CD4-positive, alpha-beta T cell treated with Interferon gamma for 1 hour (primary cell): ENCODE measurements around the gene TRERF1.

Experiments used
- DNase-seq: peaks from one replicate; pipeline ENCODE4 v3.0.0-alpha.2; 2020

TRERF1 gene

DNA sequence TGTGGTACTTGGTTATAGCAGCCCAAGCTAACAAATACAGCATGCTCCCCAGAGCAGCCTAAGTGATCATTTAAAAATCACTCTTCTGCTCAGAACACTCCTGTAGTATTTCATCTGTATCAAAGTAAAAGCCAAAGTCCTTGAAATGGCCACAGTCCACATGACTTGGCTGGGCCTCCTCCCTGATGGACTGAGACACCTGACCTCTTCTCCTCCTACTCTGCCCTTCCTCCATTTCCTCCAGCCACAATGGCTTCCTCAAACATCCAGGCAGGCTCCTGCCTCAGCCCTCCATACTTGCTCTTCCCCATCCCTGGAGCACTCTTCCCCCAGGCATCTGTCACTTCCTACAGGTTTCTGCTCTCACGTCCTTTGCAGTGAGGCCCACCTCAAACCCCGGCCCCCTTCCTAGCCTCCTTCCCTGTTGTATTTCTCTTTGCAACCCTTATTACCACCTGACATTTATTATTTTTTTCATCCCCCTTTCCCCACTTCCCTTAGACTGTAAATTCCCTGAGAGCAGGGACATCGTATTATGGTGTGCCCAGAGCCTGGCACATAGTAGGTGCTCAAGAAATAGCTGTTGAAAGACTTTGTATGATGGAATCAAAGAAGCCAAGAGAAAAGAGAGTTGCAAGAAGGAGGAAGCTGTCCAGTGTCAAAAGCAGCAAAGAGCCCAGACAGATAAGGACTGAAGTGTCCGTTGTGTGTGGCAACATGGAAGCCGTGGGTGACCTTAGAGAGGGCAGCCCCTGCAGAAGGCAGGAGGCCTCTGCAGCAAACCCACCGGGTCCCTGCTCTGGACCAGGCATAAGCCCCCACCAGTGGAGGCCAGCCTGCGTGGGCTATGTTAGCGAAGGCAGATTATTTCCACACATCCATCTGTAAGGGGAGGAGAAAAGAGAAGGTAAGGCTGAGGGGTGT, 87.5 kb downstream of the TRERF1 start:
- no peak for DNase-seq

DNA sequence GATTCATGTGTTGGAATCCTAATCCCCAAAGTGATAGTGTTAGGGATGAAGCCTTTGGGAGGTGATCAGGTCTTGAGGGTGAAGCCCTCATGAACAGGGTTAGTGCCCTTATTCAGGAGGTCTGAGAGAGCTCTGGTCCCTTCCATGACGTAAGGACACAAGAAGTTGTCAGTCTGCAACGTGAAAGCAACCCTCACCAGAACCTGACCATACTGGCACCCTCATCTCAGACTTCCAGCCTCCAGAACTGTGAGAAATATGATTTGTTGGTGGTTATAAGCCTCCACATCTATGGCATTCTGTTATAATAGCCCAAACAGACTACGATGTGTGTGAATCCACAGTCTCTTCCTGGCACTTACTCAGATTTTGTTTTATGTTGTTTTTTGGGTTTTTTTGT, 90.7 kb downstream of the TRERF1 start:
- DNase-seq = no peak

DNA sequence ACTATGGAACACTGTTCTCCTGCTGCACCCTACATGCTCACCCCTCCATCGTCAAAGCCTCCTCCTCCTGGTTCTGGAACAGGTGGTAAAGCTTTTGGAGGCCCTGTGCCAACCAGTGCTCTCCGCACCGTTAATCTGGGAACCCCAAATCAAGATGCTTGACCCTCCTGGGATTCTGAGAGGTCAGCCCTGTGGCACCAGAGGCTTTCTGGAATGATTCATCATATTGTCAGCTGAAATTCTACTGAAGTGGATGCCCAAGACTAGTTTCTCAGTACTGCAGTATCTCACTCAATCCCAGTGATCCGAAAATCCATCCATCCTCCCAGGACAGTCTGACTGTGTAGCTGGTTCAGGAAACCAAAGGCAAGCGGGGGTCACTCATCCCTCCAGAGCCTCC, 92.7 kb downstream of the TRERF1 start:
- no peak for DNase-seq

DNA sequence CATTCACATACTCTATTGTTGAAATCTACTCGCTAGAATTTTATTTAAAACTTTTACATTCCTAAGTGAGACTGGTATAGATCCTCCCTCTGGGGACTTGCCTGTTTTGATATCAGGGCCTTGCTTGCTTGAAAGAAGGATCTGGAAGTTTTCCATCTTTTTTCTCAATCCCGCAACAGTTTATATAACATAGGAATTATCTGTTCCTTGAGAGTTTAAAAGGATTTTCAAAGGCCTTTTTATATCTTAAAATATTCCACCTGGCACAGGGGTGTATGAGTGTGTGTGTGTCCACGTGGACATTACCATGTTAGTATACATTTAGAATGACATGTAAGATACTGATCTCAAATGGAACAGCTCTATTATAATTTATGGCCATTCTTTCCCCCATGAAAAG, 96.3 kb downstream of the TRERF1 start:
- DNase-seq = no peak

DNA sequence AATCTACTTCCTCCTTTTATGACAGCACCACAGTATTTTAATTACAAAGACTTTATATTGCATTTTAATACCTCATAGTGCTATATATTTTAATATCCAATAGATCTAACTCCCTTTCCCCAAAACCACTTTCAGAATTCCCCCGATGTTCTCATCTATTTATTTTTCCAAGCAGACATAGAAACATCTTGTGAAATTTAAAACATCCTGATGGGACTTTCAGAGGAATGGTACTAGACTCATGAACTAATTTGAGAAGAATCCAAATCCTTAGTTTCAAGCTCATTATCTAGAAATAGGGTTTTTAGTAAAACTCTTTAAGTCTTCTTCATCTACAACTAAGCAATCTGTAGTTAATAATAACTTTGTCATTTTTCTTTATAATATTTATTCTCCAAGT, 97.0 kb downstream of the TRERF1 start:
- DNase-seq = no peak

DNA sequence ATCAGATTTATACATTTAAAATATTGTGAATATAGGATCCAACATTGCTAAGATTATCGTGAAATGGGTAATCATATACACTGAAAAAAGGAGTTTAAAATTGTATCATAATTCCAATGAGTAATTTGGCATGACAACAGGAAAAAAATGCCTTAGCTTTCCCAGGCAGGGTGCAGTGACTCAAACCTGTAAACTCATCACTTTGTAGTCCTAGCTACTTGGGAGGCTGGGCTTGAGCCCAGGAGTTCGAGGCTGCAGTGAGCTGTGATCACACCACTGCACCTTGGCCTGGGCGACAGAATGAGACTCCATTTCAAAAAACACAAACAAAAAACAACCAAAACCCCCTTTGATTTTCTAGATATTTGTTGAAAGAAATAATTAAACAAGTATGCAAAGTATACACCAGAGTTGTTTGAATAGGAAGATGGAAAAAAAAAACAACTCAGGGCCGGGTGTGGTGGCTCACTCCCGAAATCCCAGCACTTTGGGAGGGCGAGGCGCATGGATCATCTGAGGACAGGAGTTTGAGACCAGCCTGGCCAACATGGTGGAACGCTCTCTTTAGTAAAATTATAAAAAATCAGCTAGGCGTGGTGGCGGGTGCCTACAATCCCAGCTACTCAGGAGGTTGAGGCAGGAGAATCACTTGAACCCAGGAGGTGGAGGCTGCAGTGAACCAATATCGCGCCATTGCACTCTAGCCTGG, 98.7 kb downstream of the TRERF1 start:
- DNase-seq = no peak

DNA sequence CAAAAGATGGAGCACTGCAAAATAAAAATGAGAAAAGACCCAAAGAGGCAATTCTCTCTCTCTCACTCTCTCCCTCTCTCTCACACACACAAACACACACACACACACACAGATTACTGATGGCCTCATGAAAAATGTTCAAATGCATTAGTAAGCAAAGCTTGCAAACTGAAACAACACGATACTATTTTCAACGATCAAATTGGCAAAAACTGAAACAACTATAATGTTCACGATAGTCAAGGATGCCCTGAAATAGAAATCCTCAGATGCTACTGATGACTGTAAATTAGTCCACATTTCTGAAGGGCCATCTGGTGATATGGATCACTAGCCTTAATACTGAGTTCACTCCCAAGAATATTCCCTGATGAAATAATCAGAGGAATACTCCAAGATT, 100.8 kb downstream of the TRERF1 start:
- no peak for DNase-seq

DNA sequence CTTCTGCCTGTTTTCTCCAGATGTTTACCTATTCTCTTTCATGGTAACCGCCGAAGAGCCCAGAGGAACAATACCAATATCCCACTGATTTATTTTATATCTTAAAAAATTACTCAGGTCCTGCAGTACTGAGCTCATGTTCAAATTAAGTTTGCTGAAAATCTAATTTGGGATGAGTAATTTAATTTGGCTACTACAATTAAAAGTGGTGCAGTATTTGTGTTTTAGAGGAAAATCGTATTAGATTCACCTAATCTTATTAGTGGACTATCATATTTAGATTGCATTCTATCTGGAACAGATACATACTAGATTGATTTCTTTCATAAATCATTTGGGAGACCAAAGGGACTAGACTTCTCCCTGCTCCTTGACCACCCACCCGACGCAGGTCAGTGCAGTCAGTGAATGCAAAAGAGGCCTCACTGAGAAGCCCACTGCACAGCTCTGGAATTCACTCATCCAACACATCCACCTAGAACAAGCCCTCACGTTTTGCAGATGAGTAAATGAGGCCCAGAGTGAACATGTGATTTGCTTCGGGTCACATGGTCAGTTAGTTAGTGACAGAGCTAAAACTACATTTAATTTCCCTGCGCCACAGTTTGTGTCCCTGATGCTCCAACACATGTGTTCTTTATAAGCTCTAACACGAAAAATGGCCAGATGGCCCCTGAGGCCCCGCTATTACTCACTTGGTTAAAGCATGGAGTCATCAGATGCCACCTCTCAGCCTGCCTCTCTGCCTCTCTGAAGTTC, 101.8 kb downstream of the TRERF1 start:
- no peak for DNase-seq

DNA sequence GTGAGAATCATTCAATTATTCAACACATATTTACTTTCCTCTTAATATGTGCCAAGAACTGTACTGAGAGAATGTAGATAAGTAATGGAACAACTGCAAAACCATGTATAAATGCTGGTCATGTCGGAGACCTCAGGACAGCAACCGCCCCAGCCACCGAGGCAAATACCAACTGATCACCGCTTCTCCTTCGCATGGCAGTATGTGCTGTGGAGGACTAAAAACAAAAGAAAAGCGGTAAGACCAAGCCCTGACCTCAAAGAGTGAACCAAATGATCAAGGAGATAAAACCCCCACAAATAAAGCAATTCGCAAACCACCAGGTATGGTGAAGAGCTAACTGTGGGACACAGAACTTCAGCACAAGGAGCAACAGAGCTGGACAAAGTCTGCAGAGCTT, 104.3 kb downstream of the TRERF1 start:
- no peak for DNase-seq

DNA sequence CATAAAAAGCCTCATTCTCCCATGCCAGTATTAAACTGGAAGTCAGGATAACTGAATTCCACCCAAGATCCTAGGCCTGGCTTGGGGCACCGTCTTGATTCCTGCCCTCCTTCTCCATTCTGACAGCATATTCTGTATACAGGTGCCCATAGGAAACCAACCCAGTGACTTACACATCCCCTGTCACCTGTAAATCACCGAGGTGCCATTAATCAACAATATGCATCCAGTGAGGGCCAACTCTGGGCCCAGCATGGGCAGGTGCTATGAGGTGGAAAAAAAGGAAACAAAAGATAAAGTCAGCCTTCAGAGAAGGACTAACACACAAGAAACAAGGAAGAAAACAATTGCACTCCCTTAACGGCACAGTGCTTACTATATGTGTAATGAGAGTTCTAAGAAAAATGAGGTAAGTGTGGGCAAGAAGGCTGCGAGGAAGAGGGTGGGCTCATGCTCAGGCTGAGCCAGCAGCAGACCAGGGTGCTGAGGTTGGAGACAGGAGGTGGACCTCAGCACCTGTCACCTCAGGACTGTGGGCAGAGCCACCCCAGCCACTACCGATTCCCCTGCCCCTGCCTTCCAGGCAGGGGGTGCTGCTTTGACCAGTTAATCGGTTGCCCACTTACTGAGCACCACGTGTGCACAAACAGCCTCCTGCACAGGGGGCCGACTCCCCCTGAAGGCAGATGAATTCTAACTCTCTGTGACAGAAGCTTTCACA, 105.9 kb downstream of the TRERF1 start:
- DNase-seq = no peak

DNA sequence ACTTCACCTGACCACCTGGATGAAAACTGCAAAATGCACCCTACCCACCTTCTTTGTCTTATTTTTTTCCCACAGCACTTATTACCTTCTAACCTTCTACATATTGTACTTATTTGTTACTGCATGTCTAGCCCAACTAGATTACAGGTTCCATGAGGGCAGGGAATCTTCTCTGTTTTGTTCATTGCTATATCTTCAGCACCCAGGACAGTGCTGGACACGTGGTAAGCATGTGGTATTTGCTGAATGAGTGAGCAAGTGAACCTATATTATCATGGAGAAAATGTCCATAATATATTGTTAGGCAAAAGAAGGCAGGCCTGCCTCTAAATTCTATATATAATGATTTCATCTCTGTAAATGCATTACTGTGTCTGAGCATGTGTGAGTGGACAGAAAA, 107.0 kb downstream of the TRERF1 start:
- DNase-seq = no peak

DNA sequence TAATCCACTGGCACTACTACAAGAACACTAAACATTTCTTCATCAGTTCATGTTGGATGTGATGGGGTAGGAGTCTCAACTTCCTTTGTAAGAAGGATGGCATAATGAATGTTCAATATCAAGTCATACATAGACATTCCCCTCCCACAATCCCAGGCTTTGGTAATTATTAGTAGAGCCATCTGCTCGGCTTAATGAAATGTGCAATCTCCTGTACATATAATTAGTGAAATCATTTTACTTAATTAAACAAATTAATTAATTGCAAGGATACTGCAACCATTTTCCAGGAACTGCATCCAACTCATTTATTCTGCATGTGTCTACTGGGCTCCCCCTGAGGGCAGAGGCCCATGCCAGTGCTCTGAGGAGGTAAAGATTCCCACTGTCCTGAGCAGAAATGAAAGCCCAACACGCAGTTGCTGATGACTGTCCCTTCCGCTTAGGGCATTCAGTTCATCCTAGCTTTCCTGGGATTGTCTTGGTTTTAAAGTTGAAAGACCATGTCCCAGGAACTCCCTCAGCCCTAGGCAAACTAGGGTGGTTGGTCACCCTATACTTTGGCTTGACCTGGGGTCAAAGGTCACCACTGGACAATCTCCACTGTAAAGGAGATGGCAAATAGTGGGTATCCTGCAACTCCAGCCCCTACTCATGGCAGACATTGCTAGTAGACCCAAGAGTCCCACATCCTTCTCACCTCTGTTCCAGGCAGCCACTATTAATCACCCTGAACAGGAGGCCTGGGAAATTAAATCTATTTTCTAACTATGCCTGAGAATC, 109.8 kb downstream of the TRERF1 start:
- DNase-seq = no peak

DNA sequence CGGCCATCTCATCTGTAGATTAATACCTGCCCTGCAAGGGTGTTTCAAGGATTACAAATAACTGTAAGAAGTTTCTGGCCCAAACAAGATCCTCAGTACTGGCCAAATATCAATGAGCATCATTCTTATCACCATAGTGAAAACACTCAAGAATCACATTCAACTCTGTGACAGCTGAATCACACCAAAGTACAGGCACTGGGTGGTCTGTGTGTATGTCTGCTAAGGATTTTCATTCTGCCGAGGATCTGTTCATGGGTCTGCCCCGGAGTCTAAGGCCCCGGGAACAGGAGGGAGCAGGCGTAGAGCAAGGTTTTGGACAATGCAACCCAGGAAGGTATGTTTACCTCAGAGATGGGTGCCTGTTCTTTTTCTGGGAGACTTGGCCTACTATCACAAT, 110.5 kb downstream of the TRERF1 start:
- no peak for DNase-seq

DNA sequence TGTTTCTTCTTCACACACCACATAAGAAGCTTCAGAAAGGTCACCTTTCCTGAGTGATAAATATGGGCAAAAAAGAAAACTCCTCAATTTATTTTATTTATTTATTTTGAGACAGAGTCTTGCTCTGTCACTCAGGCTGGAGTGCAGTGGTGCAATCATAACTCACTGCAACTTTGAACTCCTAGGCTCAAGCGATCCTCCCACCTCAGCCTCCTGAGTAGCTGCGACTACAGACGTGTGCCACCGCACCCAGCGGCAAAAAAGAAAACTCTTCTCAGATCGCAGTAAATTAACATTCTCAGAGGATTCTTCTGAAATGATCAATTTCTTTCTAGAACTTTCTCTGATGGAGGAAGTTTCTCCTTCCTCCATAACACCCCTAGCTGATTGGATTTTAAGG, 111.2 kb downstream of the TRERF1 start:
- no peak for DNase-seq

DNA sequence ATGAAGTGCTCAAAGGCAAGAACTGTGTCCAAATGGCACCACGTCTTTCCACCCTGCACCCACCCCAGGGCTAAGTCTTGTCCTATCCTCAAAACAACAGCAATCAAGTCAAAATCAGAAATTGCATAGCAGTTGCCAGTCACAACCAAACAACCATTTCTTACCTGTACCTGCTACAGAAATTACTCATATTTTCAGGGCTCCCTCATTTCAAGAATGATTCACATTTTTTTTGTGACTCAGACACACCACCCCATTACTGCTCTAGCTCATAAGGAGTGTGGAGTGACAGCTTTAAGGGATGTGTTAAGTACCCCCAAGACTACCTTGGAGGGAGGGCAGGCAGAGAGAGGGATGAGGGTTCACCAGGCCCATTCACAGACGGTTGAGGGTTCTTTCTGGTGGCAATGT, 111.7 kb downstream of the TRERF1 start:
- no peak for DNase-seq

DNA sequence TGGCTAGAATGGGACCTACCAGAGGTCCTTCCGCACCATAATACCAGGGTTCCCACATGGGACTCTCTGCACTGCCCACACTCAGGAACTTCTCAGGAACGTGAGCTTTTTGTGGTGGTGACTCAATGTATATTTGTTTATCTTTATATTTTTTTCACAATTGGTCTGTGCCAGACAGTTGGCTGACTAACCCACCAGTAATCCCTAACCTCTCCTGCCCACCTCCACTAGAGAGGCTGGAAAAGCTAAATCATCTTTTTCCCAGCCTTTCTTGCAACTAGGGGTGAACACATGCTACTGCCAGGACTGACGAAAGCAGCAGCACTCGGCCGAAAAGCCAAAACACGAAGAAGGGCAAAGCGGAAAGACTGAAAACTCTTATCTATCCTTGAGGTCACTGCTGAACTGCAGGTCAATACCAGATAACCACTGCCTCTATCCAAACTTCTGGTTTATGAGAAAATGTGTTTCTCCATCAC, 112.9 kb downstream of the TRERF1 start:
- no peak for DNase-seq

DNA sequence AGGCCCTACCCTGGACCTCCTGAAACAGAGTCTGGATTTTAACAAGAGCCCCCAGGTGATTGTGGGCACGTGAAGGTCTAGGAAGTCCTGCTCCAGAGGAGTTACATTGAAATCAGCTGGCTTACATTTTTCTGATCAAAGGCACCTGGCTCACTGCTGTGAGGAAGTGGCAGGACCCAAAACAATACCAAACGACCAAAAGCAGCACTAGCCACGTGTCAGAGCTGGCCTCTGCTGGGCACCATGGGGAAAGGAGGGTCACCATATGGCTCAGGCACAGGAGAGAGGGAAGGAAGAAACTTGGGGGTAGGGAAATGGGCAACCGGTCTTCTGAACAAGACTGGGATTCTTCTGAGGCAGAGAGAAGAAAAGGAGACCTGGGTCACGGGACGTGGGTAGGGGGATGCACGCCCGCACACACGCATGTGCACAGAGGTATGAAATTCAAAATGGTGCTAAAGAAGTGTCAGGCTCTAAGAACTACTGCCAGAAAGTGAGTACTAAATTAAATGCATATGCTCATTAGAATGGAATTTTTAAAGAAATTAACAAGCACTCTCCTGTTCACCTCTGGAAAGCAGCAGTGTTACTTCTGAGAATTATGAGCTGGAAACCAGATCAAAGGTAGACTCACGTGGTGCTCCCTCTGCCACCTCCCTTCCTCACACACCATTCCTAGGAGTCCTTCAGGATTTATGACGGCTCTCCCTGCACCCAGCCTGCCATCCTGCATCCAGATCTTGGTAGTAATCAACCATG, 113.6 kb downstream of the TRERF1 start:
- no peak for DNase-seq

DNA sequence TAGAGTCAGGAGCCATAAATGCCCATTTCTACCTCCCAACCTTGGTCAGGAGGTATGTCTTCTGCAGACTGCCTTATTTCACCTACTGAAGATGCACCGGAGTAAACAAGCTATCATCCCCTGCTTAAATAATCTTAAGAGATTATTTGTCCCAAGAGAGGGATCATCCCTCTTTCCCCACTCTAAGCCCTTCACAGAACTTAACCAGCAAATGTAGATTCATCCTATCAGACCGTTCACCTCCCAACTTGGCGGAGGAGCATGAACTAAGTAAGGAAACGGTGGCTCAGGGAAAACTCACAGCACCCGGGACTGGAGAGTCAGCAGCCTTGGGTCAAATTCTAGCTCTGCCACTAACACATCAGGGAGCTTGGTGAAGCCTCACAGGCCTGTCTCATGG, 115.3 kb downstream of the TRERF1 start:
- DNase-seq = no peak

DNA sequence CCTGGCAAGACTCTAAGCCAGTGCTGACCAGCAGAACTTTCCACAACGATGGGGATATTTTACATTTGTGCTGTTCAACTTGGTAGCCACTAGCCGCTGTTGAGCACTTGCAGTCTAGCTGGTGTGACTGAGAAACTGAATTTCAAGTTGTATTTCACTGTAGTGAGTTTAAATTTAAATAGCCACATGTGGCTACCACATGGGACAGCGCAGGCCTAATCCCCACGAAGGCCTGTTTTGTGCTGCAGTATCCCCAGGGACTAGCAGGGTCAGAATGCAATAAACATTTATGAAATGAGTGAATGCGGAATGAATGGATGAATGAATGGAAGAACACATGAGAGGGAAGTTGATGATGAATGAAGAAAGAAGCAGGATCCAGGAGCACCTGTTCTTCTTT, 115.8 kb downstream of the TRERF1 start:
- DNase-seq = no peak

DNA sequence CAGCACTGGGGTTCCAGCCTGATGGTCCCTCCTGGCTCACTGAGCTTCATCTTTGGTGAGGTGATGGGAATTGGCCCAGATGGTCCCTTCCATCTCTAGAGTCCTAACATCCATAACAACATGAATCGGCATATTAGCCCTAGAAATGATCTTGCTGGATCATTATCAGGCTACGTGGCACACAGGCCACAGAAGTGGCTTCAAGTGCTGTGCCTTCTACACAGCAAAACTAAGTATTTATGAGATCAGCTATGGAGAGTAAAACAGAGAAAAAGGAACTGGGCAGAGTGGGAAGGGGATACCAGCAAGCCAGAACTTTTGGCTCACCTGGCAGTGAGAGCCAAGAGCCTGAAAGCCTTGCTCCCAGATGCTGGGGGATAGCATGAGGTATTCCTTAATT, 116.9 kb downstream of the TRERF1 start:
- no peak for DNase-seq

DNA sequence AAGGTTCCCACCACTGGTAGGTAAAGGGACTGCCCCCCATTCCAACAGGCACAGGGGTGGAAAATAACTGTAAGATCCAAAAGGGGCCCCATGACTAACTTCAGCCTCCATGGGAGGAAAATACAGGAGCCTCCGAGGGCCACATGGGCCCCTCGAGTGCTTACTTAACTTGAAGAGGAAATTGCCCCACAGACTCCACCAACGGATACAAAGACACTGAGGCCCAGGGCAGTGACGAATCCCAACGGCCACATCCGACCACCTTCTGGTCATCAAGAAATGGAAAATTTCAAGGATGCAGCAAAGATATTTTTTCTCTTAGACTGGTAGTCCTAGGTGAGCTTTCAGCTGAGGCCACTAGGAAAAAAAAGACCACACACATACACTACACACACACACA, 118.1 kb downstream of the TRERF1 start:
- peak; percentile 16 for DNase-seq
